Mesendoderm (in vitro differentiated cells): ENCODE measurements around the gene MEF2B.

Experiments
- DNase-seq: peaks from one replicate; pipeline ENCODE4 v3.0.0; 2013
- H2AK5ac ChIP-seq: 2 replicates; pipeline ENCODE4 v1.6.1; 2013; ENCODE audit warnings: low read length, inconsistent platforms
- H2BK120ac ChIP-seq: 2 replicates; pipeline ENCODE4 v1.6.1; 2013; ENCODE audit warnings: low read depth, mild to moderate bottlenecking, low read length, moderate library complexity, mixed read lengths
- H2BK15ac ChIP-seq: replicated peaks from 2 replicates; pipeline ENCODE4 v1.6.1; 2013; ENCODE audit warnings: low read depth, mild to moderate bottlenecking, moderate library complexity
- H2BK5ac ChIP-seq: 2 replicates; pipeline ENCODE4 v1.6.1; 2013; ENCODE audit warnings: low read length, inconsistent platforms
- H3K18ac ChIP-seq: 2 replicates; pipeline ENCODE4 v1.6.1; 2013; ENCODE audit warnings: mild to moderate bottlenecking, low read length, mixed read lengths
- H3K23ac ChIP-seq: one replicate; pipeline ENCODE4 v1.6.1; 2013; ENCODE audit warnings: low read length
- H3K27ac ChIP-seq: 2 replicates; pipeline ENCODE4 v1.5.1; 2013; ENCODE audit warnings: low read depth, mild to moderate bottlenecking, inconsistent platforms, low read length, moderate library complexity
- H3K27me3 ChIP-seq: 2 replicates; pipeline ENCODE4 v1.6.1; 2013; ENCODE audit warnings: low read length, control low read depth, mild to moderate bottlenecking, inconsistent platforms; ENCODE audit not compliant: insufficient read depth, poor library complexity
- H3K36me3 ChIP-seq: 2 replicates; pipeline ENCODE4 v1.6.1; 2013; ENCODE audit warnings: low read length, inconsistent platforms; ENCODE audit not compliant: control insufficient read depth, insufficient read depth
- H3K4ac ChIP-seq: one replicate; pipeline ENCODE4 v1.6.1; 2013; ENCODE audit warnings: low read depth, mild to moderate bottlenecking, low read length, moderate library complexity
- H3K4me1 ChIP-seq: 2 replicates; pipeline ENCODE4 v1.6.1; 2013; ENCODE audit warnings: low read depth, low read length, inconsistent platforms; ENCODE audit not compliant: control insufficient read depth
- H3K4me2 ChIP-seq: 2 replicates; pipeline ENCODE4 v1.6.1; 2013; ENCODE audit warnings: low read length
- H3K4me3 ChIP-seq: 2 replicates; pipeline ENCODE4 v1.5.1; 2013; ENCODE audit warnings: mild to moderate bottlenecking, low read length
- H3K56ac ChIP-seq: one replicate; pipeline ENCODE4 v1.6.1; 2013; ENCODE audit warnings: low read length
- H3K79me1 ChIP-seq: 2 replicates; pipeline ENCODE4 v1.6.1; 2013; ENCODE audit warnings: low read length, inconsistent platforms
- H3K79me2 ChIP-seq: 2 replicates; pipeline ENCODE4 v1.6.1; 2013; ENCODE audit warnings: mild to moderate bottlenecking, low read length; ENCODE audit not compliant: control insufficient read depth, insufficient read depth
- H3K9ac ChIP-seq: 2 replicates; pipeline ENCODE4 v1.6.1; 2013; ENCODE audit warnings: low read length, inconsistent platforms
- H4K5ac ChIP-seq: one replicate; pipeline ENCODE4 v1.6.1; 2013; ENCODE audit warnings: low read length
- H4K8ac ChIP-seq: one replicate; pipeline ENCODE4 v1.6.1; 2013; ENCODE audit warnings: low read depth, mild to moderate bottlenecking, control low read depth, low read length, moderate library complexity
- WGBS: extraction: QIAGEN DNeasy Blood & Tissue Kit; methylation state at CpG from one replicate; pipeline ENCODE4 v1.1.7; 2013; ENCODE audit warnings: low lambda C conversion rate, missing lambda C conversion rate; ENCODE audit not compliant: insufficient coverage; ENCODE audit errors: extremely low coverage; 5-methylcytosine and 5-hydroxymethylcytosine counted together

MEF2B gene

GRCh38 chr19:19101540-19101939, 68.5 kb downstream of the MEF2B start:
- H4K5ac ChIP-seq, result no peak overlapping the region
- no CpG with 5 or more reads among the region's 8 CpGs for WGBS
- no peaks in the 10 kb centered on the region for H3K36me3 ChIP-seq
- peaks cover 2% of the 10 kb centered on the region for H3K4me1 ChIP-seq
- no peak overlapping the region for H3K4me3 ChIP-seq
- H2AK5ac ChIP-seq, result no peak overlapping the region
- no peak overlapping the region for H2BK120ac ChIP-seq
- no peak for DNase-seq
- H3K23ac ChIP-seq, result no peak overlapping the region
- H3K18ac ChIP-seq, result no peak overlapping the region
- H3K79me1 ChIP-seq, result no peaks in the 10 kb centered on the region
- H3K4me2 ChIP-seq, result no peak overlapping the region
- H2BK5ac ChIP-seq, result no peak overlapping the region
- no peak overlapping the region for H3K9ac ChIP-seq
- H3K56ac ChIP-seq, result no peak overlapping the region
- H4K8ac ChIP-seq, result no peak overlapping the region
- H3K4ac ChIP-seq, result no peak overlapping the region
- H3K27me3 ChIP-seq, result no peaks in the 10 kb centered on the region
- no peak overlapping the region for H2BK15ac ChIP-seq
- no peaks in the 10 kb centered on the region for H3K79me2 ChIP-seq
- no peak overlapping the region for H3K27ac ChIP-seq

DNA sequence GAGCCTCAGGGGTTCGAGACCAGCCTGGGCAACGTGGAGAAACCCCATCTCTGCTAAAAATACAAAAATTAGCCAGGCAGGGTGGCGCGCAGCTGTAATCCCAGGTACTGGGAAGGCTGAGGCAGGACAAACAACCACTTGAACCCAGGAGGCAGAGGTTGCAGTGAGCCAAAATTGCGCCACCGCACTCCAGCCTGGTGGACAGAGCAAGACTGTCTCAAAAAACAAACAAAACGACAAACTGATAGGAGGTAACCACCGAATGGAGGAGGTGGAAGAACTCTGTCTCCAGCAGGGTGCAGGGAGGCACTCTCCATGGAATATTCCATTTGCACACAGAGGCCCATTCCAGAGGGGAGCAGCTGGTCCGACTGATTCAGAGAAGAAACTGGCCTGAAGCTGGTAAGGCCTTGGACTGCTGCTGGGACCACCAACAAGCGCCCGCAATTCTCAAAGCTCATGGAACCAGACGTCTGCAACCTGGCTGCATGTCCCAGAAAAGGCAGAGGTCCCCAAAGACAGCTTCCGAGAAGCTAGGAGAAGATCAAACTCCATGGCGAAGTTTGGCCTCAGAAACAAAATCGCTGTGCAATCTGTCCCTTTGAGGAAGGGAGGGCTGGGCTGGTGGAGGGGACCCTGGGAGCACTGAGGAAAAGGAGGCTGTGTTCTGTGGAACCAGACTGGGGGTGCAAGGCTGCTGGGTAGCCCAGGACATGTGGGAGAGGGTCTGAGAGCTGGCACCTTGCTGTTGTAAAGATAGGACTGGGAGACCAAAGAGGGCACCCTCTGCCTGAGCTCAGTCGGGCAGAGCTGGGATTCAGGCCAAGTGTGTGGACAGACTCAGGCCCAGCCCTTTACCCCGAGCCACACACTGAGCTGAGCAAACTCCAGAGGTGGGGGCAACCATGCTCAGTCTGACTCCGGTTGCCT, 71.1 kb downstream of the MEF2B start:
- H3K56ac ChIP-seq, result no peak overlapping the region
- H3K4me2 ChIP-seq, result no peak overlapping the region
- H2AK5ac ChIP-seq, result no peak overlapping the region
- H3K9ac ChIP-seq, result no peak overlapping the region
- no peaks in the 10 kb centered on the region for H3K27me3 ChIP-seq
- no peaks in the 10 kb centered on the region for H3K79me2 ChIP-seq
- H3K27ac ChIP-seq, result no peak overlapping the region
- no peak overlapping the region for H4K5ac ChIP-seq
- H2BK5ac ChIP-seq, result no peak overlapping the region
- no peak overlapping the region for H3K18ac ChIP-seq
- H4K8ac ChIP-seq, result no peak overlapping the region
- DNase-seq, result no peak
- no peak overlapping the region for H3K4me3 ChIP-seq
- no peaks in the 10 kb centered on the region for H3K79me1 ChIP-seq
- no peak overlapping the region for H3K4ac ChIP-seq
- no peak overlapping the region for H2BK15ac ChIP-seq
- no peaks in the 10 kb centered on the region for H3K4me1 ChIP-seq
- H3K23ac ChIP-seq, result no peak overlapping the region
- H2BK120ac ChIP-seq, result no peak overlapping the region
- WGBS, result no CpG with 5 or more reads among the region's 18 CpGs
- no peaks in the 10 kb centered on the region for H3K36me3 ChIP-seq

- WGBS, result no CpG with 5 or more reads among the region's 9 CpGs
- no peaks in the 10 kb centered on the region for H3K4me1 ChIP-seq
Measured at GRCh38 chr19:19098084-19098702, 71.9 kb downstream of the MEF2B start.

DNA sequence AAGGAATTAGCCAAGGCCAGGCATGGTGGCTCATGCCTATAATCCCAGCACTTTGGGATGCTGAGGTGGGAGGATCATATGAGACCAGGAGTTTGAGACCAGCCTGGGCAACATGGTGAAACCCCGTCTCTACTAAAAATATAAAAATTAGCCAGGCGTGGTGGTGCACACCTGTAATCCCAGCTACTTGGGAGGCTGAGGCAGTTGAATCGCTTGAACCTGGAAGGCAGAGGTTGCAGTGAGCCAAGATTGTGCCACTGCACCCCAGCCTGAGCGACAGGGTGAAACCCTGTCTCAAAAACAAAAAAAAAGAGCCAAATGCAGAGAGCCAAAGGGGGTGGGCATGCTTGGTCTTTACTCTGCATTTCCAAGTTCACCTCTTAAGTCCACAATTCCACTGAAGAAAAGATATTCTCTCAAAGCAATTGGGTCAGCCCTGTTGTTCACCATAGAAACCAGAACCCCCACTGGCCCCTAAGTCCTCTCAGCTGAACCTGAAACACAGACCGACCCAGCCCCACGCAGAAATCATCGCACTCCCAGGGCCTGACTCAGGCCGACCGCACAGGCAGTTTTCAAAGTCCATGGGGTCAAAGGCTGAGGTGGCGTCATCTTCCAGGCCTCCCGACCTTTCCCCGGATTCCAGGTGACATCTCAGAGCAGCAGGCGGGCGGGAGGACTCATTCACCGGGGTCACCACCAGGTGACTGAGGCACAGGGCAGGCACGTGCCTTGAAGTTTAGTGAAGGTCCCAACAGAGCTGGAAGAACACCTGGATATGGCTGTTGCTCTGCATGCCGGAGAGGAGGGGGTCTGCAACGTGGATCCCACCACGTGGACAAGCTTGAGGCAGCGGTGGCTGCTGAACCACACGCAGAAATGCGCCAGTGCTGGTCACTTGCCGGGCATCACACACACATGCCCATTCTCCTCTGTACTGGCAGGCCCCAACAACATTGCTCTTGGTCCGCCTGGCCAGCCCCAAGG, 73.1 kb downstream of the MEF2B start:
- WGBS, result no CpG with 5 or more reads among the region's 24 CpGs

More at GRCh38 chr19:19098084-19098702, 71.9 kb downstream of the MEF2B start:
- Histone ChIP-seq H3K4me3 (no peak overlapping the region), H3K23ac (no peak overlapping the region), H3K36me3 (no peaks in the 10 kb centered on the region), H2BK5ac (no peak overlapping the region), H4K8ac (no peak overlapping the region), H2BK15ac (no peak overlapping the region), H3K27ac (no peak overlapping the region), H3K56ac (no peak overlapping the region), H4K5ac (no peak overlapping the region), H3K27me3 (no peaks in the 10 kb centered on the region), H3K18ac (no peak overlapping the region), H2BK120ac (no peak overlapping the region), H3K79me2 (no peaks in the 10 kb centered on the region), H3K79me1 (no peaks in the 10 kb centered on the region), H3K4ac (no peak overlapping the region), H3K9ac (no peak overlapping the region), H3K4me2 (no peak overlapping the region), H2AK5ac (no peak overlapping the region)
- DNase-seq, result no peak

GRCh38 chr19:19095691-19096090, 74.4 kb downstream of the MEF2B start:
- Histone ChIP-seq H3K36me3 (no peaks in the 10 kb centered on the region), H3K4ac (no peak overlapping the region)
- WGBS, result no CpG with 5 or more reads among the region's 11 CpGs

More for the DNA sequence above, 73.1 kb downstream of the MEF2B start:
- no peak overlapping the region for H4K8ac ChIP-seq
- H3K27ac ChIP-seq, result no peak overlapping the region
- no peak overlapping the region for H3K9ac ChIP-seq
- no peak overlapping the region for H2BK120ac ChIP-seq
- H2BK15ac ChIP-seq, result no peak overlapping the region
- H3K79me1 ChIP-seq, result no peaks in the 10 kb centered on the region
- H3K56ac ChIP-seq, result no peak overlapping the region
- H3K4me3 ChIP-seq, result no peak overlapping the region
- no peak overlapping the region for H4K5ac ChIP-seq
- no peaks in the 10 kb centered on the region for H3K4me1 ChIP-seq
- H3K79me2 ChIP-seq, result no peaks in the 10 kb centered on the region
- H3K4ac ChIP-seq, result no peak overlapping the region
- no peak overlapping the region for H2AK5ac ChIP-seq
- no peak overlapping the region for H3K18ac ChIP-seq
- no peak overlapping the region for H3K4me2 ChIP-seq
- H3K27me3 ChIP-seq, result no peaks in the 10 kb centered on the region
- DNase-seq, result no peak
- no peak overlapping the region for H3K23ac ChIP-seq
- H3K36me3 ChIP-seq, result no peaks in the 10 kb centered on the region
- no peak overlapping the region for H2BK5ac ChIP-seq

More at GRCh38 chr19:19095691-19096090, 74.4 kb downstream of the MEF2B start:
- H3K4me1 ChIP-seq, result no peaks in the 10 kb centered on the region
- no peak overlapping the region for H2BK15ac ChIP-seq
- no peak overlapping the region for H3K56ac ChIP-seq
- no peak overlapping the region for H3K18ac ChIP-seq
- no peak overlapping the region for H3K27ac ChIP-seq
- H3K79me2 ChIP-seq, result no peaks in the 10 kb centered on the region
- H2BK120ac ChIP-seq, result no peak overlapping the region
- no peak overlapping the region for H4K8ac ChIP-seq
- H3K79me1 ChIP-seq, result no peaks in the 10 kb centered on the region
- H2BK5ac ChIP-seq, result no peak overlapping the region
- no peak overlapping the region for H3K4me2 ChIP-seq
- H4K5ac ChIP-seq, result no peak overlapping the region
- H3K9ac ChIP-seq, result no peak overlapping the region
- no peak overlapping the region for H3K4me3 ChIP-seq
- no peak overlapping the region for H2AK5ac ChIP-seq
- no peak overlapping the region for H3K23ac ChIP-seq
- no peaks in the 10 kb centered on the region for H3K27me3 ChIP-seq
- DNase-seq, result no peak
